Fibroblast of skin of back (primary cell): ENCODE results near the gene CAPN6. TPM values are rescaled to one million over a fixed set of nuclear protein-coding genes. Genes with fewer than 3 reads are reported as not detected.

Experiments used
- DNase-seq: peaks from one replicate; pipeline ENCODE4 v3.0.0-alpha.2; 2013
- polyA plus RNA-seq, 2 experiments: library from polyadenylated mRNA; unstranded; fragments of 120-200 nt; gene quantifications; one replicate each; pipeline ENCODE4 v1.2.1, GENCODE V29; 2013; ENCODE audit not compliant: insufficient read length in 2 of 2

Gene CAPN6
- 1.4 TPM for polyA plus RNA-seq (2013, experiment 1 of 2; ENCODE audit: insufficient read length)
- polyA plus RNA-seq (2013, experiment 2 of 2; ENCODE audit: insufficient read length): 1.6 TPM

GRCh38 chrX:111270339-111270738, at the start of gene CAPN6:
CAPN6 (minus strand) TSS chrX:111270483; CDS start chrX:111263936, 6,547 bp downstream.
- peak; percentile 6 for DNase-seq

- no peak for DNase-seq
Observed at GRCh38 chrX:111319451-111319850, 49.2 kb upstream of the CAPN6 start.

- no peak for DNase-seq
Observed at GRCh38 chrX:111318901-111319300, 48.6 kb upstream of the CAPN6 start.

GRCh38 chrX:111309083-111309482, 38.8 kb upstream of the CAPN6 start:
- DNase-seq: no peak

- no peak for DNase-seq
Observed at GRCh38 chrX:111308039-111308438, 37.8 kb upstream of the CAPN6 start.

GRCh38 chrX:111302284-111302683, 32.0 kb upstream of the CAPN6 start:
- no peak for DNase-seq

GRCh38 chrX:111288841-111289240, 18.6 kb upstream of the CAPN6 start:
- no peak for DNase-seq

- no peak for DNase-seq
Observed at GRCh38 chrX:111284631-111285293, 14.5 kb upstream of the CAPN6 start.

- DNase-seq: no peak
Observed at GRCh38 chrX:111283446-111283845, 13.2 kb upstream of the CAPN6 start.

- no peak for DNase-seq
Observed at GRCh38 chrX:111282991-111283390, 12.7 kb upstream of the CAPN6 start.

GRCh38 chrX:111282139-111282538, 11.9 kb upstream of the CAPN6 start:
- no peak for DNase-seq

GRCh38 chrX:111268506-111268905, 1.8 kb downstream of the CAPN6 start:
- DNase-seq: no peak

- DNase-seq: no peak
Observed at GRCh38 chrX:111265486-111265885, 4.8 kb downstream of the CAPN6 start.

GRCh38 chrX:111264385-111264784, 5.9 kb downstream of the CAPN6 start:
- no peak for DNase-seq

- peak; percentile 10 for DNase-seq
Observed at GRCh38 chrX:111262086-111262485, 8.2 kb downstream of the CAPN6 start.

- DNase-seq: no peak
Observed at GRCh38 chrX:111260451-111260850, 9.8 kb downstream of the CAPN6 start.

GRCh38 chrX:111259559-111259958, 10.7 kb downstream of the CAPN6 start:
- DNase-seq: no peak

GRCh38 chrX:111257733-111258132, 12.6 kb downstream of the CAPN6 start:
- DNase-seq: no peak

- peak; percentile 46 for DNase-seq
Observed at GRCh38 chrX:111254896-111255693, 15.2 kb downstream of the CAPN6 start.

- peak; percentile 4 for DNase-seq
Observed at GRCh38 chrX:111244235-111244750, 26.0 kb downstream of the CAPN6 start.

- no peak for DNase-seq
Observed at GRCh38 chrX:111216293-111216801, 53.9 kb downstream of the CAPN6 start.

GRCh38 chrX:111207851-111208250, 62.4 kb downstream of the CAPN6 start:
- DNase-seq: no peak

- no peak for DNase-seq
Observed at GRCh38 chrX:111200327-111200726, 70.0 kb downstream of the CAPN6 start.
